Measurements from ENCODE around the gene C9orf152. TPM values are rescaled to one million over a fixed set of nuclear protein-coding genes. Genes with fewer than 3 reads are reported as not detected.

C9orf152 gene
- polyA plus RNA-seq, 1 donor (not counting 4 experiments of a cell fraction or from before 2014, with no cell fraction given), result not detected

- H4K20me1 ChIP-seq (ENCODE audit: control insufficient read depth, extremely low read depth, insufficient read depth, low read length), result peaks cover 30% of the 10 kb centered on the region
- H3K27me3 ChIP-seq (ENCODE audit: control insufficient read depth, extremely low read depth, insufficient read depth, low read length), result no peaks in the 10 kb centered on the region
- no peaks in the 10 kb centered on the region for H3K9me1 ChIP-seq (ENCODE audit: control insufficient read depth, extremely low read depth, insufficient read depth, low read length)
- TF ChIP-seq, protein P1, sequence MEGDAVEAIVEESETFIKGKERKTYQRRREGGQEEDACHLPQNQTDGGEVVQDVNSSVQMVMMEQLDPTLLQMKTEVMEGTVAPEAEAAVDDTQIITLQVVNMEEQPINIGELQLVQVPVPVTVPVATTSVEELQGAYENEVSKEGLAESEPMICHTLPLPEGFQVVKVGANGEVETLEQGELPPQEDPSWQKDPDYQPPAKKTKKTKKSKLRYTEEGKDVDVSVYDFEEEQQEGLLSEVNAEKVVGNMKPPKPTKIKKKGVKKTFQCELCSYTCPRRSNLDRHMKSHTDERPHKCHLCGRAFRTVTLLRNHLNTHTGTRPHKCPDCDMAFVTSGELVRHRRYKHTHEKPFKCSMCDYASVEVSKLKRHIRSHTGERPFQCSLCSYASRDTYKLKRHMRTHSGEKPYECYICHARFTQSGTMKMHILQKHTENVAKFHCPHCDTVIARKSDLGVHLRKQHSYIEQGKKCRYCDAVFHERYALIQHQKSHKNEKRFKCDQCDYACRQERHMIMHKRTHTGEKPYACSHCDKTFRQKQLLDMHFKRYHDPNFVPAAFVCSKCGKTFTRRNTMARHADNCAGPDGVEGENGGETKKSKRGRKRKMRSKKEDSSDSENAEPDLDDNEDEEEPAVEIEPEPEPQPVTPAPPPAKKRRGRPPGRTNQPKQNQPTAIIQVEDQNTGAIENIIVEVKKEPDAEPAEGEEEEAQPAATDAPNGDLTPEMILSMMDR (optimal IDR thresholded peaks at IDR 0.05 in 1 of 3, IDR thresholded peaks at IDR 0.05 in 1 of 3, conservative IDR thresholded peaks at IDR 0.05 in 1 of 3; ENCODE audit: extremely low read depth in 1 of 3, insufficient read depth in 2 of 3, low read length in 3 of 3), result no peak
- TF ChIP-seq EZH2 (IDR thresholded peaks at IDR 0.05; ENCODE audit: low read length), result no peak
- no peak for DNase-seq (ENCODE audit: low read depth, low spot score)
- no peak overlapping the region for H3K4me3 ChIP-seq (ENCODE audit: control insufficient read depth in 2 of 3, extremely low read depth in 1 of 3, insufficient read depth in 2 of 3, low read depth in 1 of 3, low read length in 3 of 3)
- H3K36me3 ChIP-seq (ENCODE audit: control insufficient read depth in 2 of 2, extremely low read depth in 1 of 2, insufficient read depth in 2 of 2, low read length in 2 of 2), result peaks cover 29 to 62% of the 10 kb centered on the region in 2 experiments
- H3K4me1 ChIP-seq (ENCODE audit: control insufficient read depth, extremely low read depth, insufficient read depth, low read length), result peaks cover 24% of the 10 kb centered on the region
- dilution Hi-C loops (cut with MboI; ENCODE audit: extremely low pct_ligation_motif_present, low sequenced_read_pairs), result no loop called here
- no peak overlapping the region for H2AFZ ChIP-seq (ENCODE audit: control insufficient read depth, low read length)
- peaks cover 45% of the 10 kb centered on the region for H3K79me2 ChIP-seq (ENCODE audit: control insufficient read depth, insufficient read depth, low read length)
- H3K9me3 ChIP-seq (ENCODE audit: control insufficient read depth, low read depth, low read length), result no peaks in the 10 kb centered on the region
- H3K4me2 ChIP-seq (ENCODE audit: control insufficient read depth, extremely low read depth, insufficient read depth, low read depth, low read length), result no peak overlapping the region
- no peak overlapping the region for H3K27ac ChIP-seq (ENCODE audit: control insufficient read depth, insufficient read depth, low read length)
- no peak overlapping the region for H3K9ac ChIP-seq (ENCODE audit: control insufficient read depth, extremely low read depth, insufficient read depth, low read length)
- FAIRE-seq, result peak; percentile 53
These were observed 38.3 kb upstream of the C9orf152 start for GRCh38 chr9:110246214-110246613.

GRCh38 chr9:110244616-110245015 is 36.7 kb upstream of the C9orf152 start:
- Histone ChIP-seq H3K4me2 (ENCODE audit: control insufficient read depth, extremely low read depth, insufficient read depth, low read depth, low read length) (no peak overlapping the region), H2AFZ (ENCODE audit: control insufficient read depth, low read length) (no peak overlapping the region), H3K4me1 (ENCODE audit: control insufficient read depth, extremely low read depth, insufficient read depth, low read length) (peaks cover 24% of the 10 kb centered on the region), H3K79me2 (ENCODE audit: control insufficient read depth, insufficient read depth, low read length) (peaks cover 29% of the 10 kb centered on the region), H3K9ac (ENCODE audit: control insufficient read depth, extremely low read depth, insufficient read depth, low read length) (no peak overlapping the region), H4K20me1 (ENCODE audit: control insufficient read depth, extremely low read depth, insufficient read depth, low read length) (peaks cover 23% of the 10 kb centered on the region), H3K9me3 (ENCODE audit: control insufficient read depth, low read depth, low read length) (no peaks in the 10 kb centered on the region), H3K27ac (ENCODE audit: control insufficient read depth, insufficient read depth, low read length) (no peak overlapping the region), H3K4me3 (ENCODE audit: control insufficient read depth in 2 of 3, extremely low read depth in 1 of 3, insufficient read depth in 2 of 3, low read depth in 1 of 3, low read length in 3 of 3) (no peak overlapping the region), H3K9me1 (ENCODE audit: control insufficient read depth, extremely low read depth, insufficient read depth, low read length) (no peaks in the 10 kb centered on the region), H3K36me3 (ENCODE audit: control insufficient read depth in 2 of 2, extremely low read depth in 1 of 2, insufficient read depth in 2 of 2, low read length in 2 of 2) (peaks cover 20 to 47% of the 10 kb centered on the region in 2 experiments), H3K27me3 (ENCODE audit: control insufficient read depth, extremely low read depth, insufficient read depth, low read length) (no peaks in the 10 kb centered on the region)
- DNase-seq (ENCODE audit: low read depth, low spot score) (no peak), FAIRE-seq (no peak)
- no peak for TF ChIP-seq EZH2 (IDR thresholded peaks at IDR 0.05; ENCODE audit: low read length)
- TF ChIP-seq, protein P1 (optimal IDR thresholded peaks at IDR 0.05 in 1 of 3, IDR thresholded peaks at IDR 0.05 in 1 of 3, conservative IDR thresholded peaks at IDR 0.05 in 1 of 3; ENCODE audit: extremely low read depth in 1 of 3, insufficient read depth in 2 of 3, low read length in 3 of 3), result no peak
- dilution Hi-C loops (cut with MboI; ENCODE audit: extremely low pct_ligation_motif_present, low sequenced_read_pairs), result no loop called here

Measured in keratinocyte (primary cell).